OCI-LY1 (cell line): Measurements from ENCODE around the gene RIOK3.

Experiments
- CTCF ChIP-seq: fragments of 200-600 bp; sonication (generic), shearing (Covaris generic); IDR thresholded peaks from 2 replicates; pipeline ENCODE4 v1.5.1; 2017; ENCODE audit warnings: mild to moderate bottlenecking, antibody characterized with exemption, low read length, moderate library complexity, mixed read lengths
- EZH2 ChIP-seq: fragments of 200-600 bp; sonication (generic), shearing (Covaris generic); IDR thresholded peaks from 2 replicates; pipeline ENCODE4 v1.8.0; 2017; ENCODE audit warnings: borderline replicate concordance, mixed run types, mild to moderate bottlenecking, antibody characterized with exemption, low read length, moderate library complexity, mixed read lengths

- no peak for TF ChIP-seq CTCF
- TF ChIP-seq EZH2 = no peak
These were observed 19.7 kb upstream of the RIOK3 start for GRCh38 chr18:23433360-23433759.
